HL-60 (cell line): ENCODE measurements around the gene ABCA7.

Experiments used
- DNase-seq, 2 experiments: peaks; one replicate each; pipeline ENCODE4 v3.0.0-alpha.2; 2010 to 2020; ENCODE audit warnings: low read depth in 1 of 2, low spot score in 1 of 2
- H3K27ac ChIP-seq: fragments of 250-450 bp; sonication (Bioruptor Pico); replicated peaks from 2 replicates; pipeline ENCODE4 v1.5.1; 2020; ENCODE audit warnings: mild to moderate bottlenecking, moderate library complexity
- H3K27me3 ChIP-seq: fragments of 250-450 bp; sonication (Bioruptor Pico); 2 replicates; pipeline ENCODE4 v1.5.1; 2021; ENCODE audit warnings: mild to moderate bottlenecking, moderate library complexity; ENCODE audit not compliant: insufficient read depth, poor library complexity, severe bottlenecking
- H3K4me3 ChIP-seq: replicated peaks from 2 replicates; pipeline ENCODE4 v1.5.1; 2011; ENCODE audit warnings: mild to moderate bottlenecking, control low read depth, low read length; ENCODE audit not compliant: insufficient read depth
- CTCF ChIP-seq: IDR thresholded peaks from one replicate; pipeline ENCODE4 v1.5.1; 2011; ENCODE audit warnings: low read length, control low read depth, inconsistent platforms; ENCODE audit not compliant: insufficient read depth
- GABPA ChIP-seq: IDR thresholded peaks from 2 replicates; pipeline ENCODE4 v1.6.1; 2012; ENCODE audit warnings: low read depth
- POLR2AphosphoS5 ChIP-seq: IDR thresholded peaks from 2 replicates; pipeline ENCODE4 v1.6.1; 2012; ENCODE audit warnings: low read depth
- REST ChIP-seq: IDR thresholded peaks from 2 replicates; pipeline ENCODE4 v1.6.1; 2012; ENCODE audit warnings: low read depth; ENCODE audit not compliant: insufficient replicate concordance
- SPI1 ChIP-seq: IDR thresholded peaks from 2 replicates; pipeline ENCODE4 v1.6.1; 2012; ENCODE audit warnings: low read depth, mild to moderate bottlenecking, borderline replicate concordance

Gene ABCA7

GRCh38 chr19:1035998-1036621 lies 3.8 kb upstream of the ABCA7 start:
- TF ChIP-seq SPI1: no peak
- TF ChIP-seq REST: no peak
- no peak for TF ChIP-seq POLR2AphosphoS5
- TF ChIP-seq CTCF: no peak
- DNase-seq: no peak
- no peaks in the 10 kb centered on the region for H3K27me3 ChIP-seq
- H3K27ac ChIP-seq: no peak overlapping the region
- no peak overlapping the region for H3K4me3 ChIP-seq

GRCh38 chr19:1037621-1038064 lies 2.3 kb upstream of the ABCA7 start:
- Histone ChIP-seq H3K4me3 (no peak overlapping the region), H3K27me3 (no peaks in the 10 kb centered on the region), H3K27ac (peak overlapping the region; percentile 75)
- TF ChIP-seq GABPA: no peak
- no peak for TF ChIP-seq REST
- TF ChIP-seq POLR2AphosphoS5: no peak
- TF ChIP-seq CTCF: no peak
- TF ChIP-seq SPI1: no peak
- DNase-seq: no peak

- peak overlapping the region; percentile 75 for H3K27ac ChIP-seq
- TF ChIP-seq CTCF: no peak
- 0 out of 2 replicates have a peak, but pooled peaks have one; percentile 15 for TF ChIP-seq GABPA
- no peak for TF ChIP-seq SPI1
- no peak; the same call in 1 of the 2 replicates for TF ChIP-seq POLR2AphosphoS5
- no peaks in the 10 kb centered on the region for H3K27me3 ChIP-seq
- no peak for DNase-seq
- H3K4me3 ChIP-seq: no peak overlapping the region; the same call in 1 of the 2 replicates
Observed at GRCh38 chr19:1038978-1039645, 795 bp upstream of the ABCA7 start.
